OCI-M2 (cell line): ENCODE results near the gene RGS19.

Source experiments
- DNase-seq: peaks from one replicate; lab custom pipeline; 2025; ENCODE audit not compliant: unreplicated experiment; lab: John Stamatoyannopoulos, UW

RGS19 gene

DNA sequence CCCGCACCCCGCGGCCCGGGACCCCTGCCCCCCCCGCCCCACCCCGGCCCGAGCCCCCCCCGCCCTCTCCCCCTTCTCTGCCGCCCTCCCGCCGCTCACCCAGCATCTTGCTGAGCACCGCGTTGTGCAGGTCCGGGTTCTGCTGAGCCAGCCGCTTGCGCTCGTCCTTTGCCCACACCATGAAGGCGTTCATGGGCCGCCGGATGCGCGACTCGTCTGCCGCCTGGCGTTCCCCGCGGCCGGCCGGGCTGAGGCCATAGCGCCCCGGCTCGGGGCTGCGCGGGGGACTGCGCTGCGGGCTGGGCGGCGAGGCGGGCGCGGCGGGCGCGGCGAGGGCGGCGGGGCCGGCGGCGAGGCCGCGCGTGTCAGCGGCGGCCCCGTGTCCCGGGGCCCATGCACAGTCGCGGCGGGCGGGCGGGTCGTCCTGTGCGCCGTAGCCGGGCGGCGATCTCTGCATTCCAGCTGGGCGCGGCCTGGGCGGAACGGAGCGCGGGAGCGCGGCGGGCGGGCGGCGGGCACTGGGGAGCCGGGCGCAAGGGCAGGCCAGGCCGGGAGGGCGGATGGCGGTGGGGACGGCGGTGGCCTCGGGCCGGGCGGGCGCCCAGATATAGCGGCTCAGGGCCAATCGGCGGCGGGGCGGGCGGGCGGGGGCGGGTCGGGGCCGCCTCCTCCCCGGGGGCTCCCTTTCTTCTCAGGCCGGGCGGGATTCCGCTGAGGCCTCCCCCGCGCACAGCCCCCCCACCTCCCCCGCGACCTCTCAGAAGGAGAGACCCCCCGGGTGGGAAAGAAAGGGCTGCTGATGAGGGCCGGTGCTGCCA is 30.0 kb downstream of the RGS19 start, which contains the start of gene SOX18:
TSS of gene SOX18 (minus strand) at position 580 of the 818 bp plus-strand sequence. CDS start at position 457, 123 bp downstream.
- DNase-seq: no peak

DNA sequence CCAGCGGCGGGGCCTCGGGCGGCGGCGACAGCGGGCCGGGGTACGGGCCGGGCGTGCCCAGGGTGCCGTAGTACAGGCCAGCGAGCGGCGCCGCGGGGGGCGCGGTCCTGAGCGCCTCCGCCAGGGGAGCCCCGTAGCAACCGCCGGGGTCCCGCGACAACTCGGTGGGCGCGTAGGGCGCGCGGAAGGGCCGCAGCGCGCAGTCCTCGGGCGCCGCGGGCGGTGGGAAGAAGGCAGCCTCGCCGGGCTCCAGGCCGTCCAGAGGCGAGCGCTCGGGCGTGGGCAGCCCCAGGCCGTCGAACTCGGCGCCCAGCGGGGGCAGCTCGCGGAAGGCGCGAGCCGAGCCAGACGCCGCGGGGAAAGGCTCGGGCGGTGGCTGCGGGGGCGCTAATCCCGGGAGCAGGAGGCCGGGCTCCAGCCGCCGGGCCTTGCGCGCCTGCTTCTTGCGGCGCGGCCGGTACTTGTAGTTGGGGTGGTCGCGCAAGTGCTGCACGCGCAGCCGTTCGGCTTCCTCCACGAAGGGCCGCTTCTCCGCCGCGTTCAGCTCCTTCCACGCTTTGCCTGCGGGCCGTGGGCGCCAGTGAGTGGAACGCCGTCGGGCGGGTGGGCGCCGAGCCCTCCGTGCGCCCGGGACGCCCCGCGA is 30.8 kb downstream of the RGS19 start:
- DNase-seq: no peak

DNA sequence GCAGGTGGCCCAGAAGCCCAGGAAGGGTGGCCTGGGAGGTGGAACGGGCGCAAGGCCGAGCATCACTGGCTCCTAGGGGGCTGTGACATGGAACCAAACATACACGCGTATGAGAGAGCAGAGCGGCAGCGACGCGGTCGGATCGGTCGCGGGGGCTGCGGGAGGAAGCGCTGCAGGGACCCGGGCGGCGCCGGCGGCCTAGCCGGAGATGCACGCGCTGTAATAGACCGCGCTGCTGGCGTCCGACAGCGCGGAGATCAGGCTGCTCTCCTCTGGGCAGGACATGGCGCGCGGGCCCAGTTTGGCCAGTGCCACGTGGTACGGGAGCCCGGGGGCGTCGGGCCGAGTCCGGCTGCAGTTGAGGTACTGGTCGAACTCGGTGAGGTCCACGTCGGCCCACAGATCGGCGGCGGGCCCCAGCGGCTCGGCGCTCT is 31.3 kb downstream of the RGS19 start:
- DNase-seq: no peak

DNA sequence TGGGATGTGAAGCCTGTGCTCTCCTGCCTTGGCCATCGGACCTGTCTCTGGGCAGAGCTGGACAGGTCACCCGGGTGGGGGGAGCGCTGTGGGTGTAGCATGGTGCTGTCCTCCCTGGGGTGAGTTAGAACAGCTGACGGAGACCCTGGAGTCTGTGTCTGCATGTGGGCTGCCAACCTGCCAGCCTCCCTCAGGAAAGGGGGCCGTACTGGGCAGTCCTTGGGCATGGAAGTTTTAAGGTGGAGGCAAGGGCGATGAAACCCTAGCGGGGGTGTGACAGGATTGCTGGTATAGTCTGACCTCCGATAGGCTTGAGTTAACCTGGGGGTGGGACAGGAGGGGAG is 32.3 kb downstream of the RGS19 start:
- DNase-seq: no peak

DNA sequence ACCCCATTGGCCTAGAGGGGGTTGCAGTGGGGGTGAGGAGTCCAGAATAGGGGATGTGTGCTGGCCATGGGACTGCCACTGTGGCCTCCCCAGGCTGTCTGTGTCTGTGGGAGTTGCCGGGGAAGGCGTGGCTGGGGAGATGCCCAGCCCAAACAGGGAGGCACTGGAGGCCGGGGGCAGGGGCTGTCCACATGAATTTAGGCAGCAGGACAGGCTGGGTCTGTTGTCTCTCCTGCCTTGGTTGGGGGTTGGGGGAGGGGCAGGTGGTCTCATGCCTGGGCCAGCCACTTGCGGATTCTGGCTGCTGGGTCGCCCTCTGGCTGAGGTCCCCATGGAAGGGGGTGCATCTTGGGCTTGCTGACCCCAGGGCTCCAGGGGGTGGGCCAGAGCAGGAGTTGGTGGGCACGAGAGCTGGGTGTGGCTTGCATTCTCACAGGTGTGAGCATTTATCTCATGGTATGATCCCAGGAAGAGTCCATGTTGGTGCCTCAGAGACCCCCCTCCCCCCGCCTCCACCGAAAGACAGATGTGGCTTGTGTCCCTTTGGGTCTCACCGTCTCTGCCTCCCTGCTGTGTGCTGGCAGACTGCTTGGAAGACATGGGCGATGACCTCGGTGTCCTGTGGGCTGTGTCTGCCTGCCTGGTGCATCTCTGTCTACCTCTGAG is 33.8 kb downstream of the RGS19 start:
- DNase-seq: no peak

DNA sequence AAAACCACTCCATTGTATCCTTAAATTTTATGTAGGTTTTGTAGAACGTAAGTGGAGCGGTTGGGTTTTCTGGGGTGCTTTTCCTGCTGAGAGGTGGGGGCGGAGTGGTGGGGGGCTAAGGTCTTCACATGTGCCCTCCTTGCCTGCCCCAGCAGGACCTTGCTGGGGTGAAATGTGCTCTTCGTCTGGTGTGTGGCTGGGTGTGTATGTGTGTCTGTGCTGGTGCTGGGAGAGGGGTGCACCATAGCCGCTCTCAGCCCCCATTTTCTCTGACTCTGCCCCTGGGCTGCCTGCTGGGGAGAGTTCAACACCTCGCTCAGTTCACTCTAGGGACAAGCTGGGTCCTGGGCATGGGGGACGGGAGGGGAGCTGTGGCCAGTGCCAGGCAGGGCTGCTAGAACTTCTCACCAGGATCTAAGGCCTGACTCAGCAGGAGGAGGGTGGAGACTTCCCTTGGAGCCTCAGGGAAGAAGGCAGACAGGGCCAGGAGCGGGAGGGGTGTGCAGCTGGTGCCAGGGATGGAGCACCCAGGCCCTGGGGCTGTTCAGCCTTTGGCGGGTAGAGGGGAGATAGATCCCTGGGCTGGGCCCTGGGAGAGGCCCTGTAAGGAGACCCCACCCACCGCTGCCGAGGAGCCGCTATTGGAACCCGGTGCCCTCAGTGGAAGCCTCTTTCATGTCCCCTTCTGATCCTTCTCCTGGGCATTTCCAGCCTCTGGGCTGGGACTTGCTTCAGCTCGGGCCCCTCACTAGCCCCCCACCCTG is 34.7 kb downstream of the RGS19 start:
- DNase-seq: no peak

DNA sequence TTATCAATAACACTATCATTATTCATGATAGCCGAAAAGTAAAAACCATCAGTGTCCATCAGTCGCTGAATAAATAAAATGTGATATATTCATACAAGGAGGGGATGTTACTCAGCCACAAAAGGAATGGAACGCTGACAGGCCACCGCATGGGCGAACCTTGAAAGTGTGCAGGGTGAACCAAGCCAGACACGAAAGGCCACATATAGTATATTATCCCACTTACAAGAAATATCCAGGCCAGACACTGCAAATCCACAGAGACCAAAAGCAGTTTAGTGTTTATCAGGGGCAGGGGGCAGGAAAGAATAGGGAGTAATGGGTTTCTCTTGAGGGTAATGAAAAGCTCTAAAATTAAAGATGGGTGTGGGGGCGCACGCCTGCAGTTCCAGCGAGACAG is 35.5 kb downstream of the RGS19 start:
- DNase-seq: no peak

DNA sequence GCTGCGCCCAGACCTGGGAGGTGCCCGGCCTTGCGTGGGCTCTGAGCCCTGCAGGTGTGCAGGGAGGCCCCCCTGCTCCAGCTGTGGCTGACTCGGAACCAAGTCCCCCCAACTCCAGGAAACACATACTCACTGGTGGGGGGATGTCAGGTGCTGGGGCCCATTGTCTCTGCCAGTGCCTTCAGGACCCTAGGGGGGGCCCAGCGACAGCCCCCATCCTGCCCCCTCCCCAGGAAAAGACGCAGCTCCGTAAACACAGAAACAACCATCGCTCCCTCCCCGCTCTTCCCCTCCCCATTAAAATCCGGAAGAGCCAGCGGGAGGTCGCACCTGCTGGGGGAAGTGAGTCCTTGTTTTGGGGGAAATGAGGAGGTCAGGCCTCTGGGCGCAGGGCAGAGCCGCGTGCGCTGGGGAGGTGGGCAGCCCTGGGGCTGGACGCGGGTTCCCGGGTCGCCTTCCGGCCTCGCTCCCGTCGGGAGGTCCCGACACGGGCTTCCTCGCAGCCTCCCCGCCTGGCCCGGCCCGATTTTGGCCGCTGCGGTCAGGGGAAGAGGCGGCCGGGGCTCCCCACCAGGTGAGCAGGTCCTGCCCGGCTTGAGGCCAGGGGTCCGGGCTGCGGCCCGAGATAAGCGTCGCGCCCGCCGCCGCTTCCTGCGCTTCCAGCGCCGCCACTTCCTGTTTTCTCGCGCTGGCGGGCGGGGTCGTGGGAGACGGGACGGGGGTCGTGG is 37.1 kb downstream of the RGS19 start:
- no peak for DNase-seq

DNA sequence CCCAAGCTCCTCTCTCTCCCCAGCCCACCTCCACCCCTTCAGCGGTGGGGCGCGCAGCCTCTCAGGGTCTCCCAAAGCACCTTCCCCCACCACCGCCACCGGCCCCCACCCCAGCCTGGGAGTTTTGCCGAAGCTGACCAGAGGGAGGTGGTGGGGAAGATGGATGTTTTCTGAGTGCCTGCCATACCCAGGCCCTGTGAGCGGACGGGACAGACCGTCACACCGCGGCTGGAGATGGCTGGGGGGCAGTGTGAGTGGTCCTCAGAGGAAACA is 37.6 kb downstream of the RGS19 start:
- no peak for DNase-seq

DNA sequence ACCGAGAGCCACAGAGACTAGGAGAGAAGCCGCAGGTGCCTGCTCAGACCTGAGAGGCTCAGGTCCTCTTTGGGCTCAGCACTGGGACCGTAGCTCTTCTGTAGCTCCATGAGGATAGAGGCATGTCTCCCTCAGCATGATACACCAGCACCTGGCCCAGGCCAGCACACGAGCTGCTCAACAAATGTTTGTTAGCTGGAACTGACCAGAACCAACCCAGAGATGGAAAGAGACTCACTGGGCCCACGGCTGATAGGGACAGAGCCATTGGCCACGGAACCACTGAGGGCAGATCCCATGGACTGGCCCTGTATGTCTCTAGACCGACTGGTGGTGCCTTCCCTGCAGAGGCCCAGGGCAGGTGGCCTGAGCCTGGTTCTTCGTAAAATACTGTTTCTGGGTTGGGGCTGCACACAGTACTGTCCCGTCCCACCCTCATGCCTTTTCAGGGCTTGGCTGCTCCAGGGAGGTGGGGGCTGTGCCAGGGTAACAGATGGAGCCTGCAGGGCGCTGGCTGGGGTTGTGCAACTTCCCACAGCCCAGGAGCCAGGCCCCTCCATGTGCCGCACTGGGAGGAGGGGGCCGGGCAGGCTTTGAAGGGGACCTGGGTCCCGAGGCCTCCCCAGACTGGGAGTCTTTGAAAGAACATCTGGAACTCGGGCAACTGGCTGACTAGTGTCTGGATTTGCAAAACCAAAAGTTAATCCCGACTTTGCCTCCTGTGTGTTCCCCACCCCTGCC is 38.1 kb downstream of the RGS19 start:
- DNase-seq: no peak

DNA sequence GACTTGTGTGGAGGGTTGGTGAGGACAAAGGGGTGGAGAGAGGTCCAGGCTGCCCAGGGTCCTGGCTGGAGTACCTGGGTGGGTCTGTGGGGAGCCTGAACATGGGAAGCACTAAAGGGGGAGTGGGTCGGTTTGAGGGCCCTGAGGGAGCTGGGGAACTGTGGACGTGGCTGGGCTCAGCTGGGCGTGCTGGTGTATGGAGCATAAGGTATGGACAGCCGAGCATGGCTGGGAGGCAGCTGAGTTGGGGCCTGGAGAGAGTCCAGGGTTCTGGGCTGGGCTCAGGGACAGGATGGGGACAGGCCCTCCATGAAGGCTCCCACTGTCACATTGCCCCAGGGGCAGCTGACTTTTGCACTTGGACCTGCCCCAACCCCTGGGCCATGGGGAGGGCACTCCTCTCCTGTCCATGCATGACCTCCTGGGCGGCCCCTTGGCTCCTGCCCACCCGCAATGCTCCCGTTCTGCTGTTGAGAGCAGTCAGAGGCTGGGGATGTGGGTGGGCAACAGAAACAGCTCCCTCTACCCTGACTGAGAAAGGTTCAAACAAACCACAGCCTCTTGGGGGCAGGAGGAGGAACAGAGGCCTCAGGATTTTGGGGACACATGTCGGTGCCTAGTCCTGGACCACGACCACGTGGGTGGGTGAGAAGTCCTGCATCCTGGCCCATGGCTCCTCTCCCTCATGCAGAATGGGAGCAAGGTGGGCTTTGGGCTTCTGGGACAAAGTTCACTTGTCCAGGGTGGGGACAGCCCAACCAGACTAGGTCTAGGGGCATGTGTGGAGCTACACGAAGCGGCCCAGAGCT is 38.9 kb downstream of the RGS19 start:
- no peak for DNase-seq

DNA sequence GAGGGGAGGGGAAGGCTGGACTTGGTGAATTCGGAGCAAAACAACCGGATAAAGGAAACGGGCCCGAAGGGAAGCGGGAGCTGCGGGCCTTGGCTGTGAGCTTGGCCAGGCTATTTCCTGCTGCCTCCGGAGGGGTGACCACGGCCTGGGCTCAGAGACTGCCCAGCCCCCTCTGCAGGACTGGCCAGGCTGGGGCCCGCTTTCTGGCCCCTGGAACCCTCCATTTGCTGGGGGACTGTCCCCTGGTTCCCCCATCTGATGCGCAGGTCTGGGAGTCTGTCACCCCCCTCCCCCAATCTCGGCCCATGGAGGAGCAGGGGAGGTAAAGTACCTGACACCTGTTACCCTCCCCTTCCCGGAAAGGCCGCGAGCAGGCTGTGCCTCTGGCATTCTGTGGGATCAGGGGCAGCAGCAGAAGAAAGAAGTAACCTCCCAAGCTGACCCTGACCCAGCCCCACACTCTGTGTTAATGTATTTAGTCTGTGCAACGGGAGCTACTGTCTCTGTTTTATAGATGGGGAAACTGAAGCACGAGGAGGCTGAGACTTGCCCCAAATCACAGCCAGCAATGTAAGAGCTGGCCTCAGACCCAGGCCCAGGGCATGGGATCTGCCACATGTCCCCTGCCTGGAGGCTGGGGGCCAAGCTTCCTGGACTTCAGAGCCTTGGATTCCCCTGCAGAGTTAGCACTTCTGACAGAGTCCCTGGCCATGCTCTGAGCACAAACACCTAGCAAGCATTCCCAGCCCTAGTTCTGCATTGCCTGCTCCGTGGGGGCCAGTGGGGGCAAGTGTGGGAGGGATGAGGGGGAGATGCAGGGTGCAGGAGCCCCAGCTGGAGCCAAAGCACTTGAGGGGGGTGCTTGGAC is 39.8 kb downstream of the RGS19 start:
- no peak for DNase-seq

DNA sequence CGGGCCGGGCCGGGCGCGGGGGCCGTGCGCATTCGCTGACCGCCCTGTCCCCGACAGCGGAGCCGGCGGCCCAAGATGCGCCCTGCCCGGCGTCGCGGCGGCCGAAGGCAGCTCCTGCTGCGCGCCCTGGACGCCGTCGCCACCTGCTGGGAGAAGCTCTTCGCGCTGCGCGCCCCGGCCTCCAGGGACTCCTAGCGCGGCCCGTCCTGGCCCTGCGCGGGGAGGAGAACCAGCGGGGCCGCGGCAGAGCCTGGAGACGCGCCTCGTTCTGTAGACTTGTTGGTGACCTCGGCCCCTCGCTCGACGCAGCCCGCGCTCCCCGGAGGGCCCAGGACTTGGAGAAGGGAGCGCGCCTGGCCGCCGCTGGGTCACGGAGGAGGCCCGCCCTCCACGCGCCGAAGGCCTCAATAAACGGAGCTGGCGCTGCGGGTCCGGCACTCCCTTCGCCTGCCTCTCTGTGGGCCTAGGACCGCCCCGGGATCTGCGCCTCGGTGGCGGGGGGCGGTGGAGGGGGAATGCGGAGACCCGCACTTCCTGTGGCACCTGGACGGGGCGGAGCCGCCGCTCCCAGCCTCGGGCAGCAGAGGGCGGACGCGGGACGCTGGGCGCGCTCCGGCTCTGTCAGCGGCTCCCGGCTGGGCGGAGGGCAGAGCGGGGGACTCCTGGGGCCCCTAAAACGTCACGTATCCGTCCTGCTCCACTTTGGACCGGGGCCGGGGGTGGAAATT is 40.6 kb downstream of the RGS19 start:
- DNase-seq: no peak

DNA sequence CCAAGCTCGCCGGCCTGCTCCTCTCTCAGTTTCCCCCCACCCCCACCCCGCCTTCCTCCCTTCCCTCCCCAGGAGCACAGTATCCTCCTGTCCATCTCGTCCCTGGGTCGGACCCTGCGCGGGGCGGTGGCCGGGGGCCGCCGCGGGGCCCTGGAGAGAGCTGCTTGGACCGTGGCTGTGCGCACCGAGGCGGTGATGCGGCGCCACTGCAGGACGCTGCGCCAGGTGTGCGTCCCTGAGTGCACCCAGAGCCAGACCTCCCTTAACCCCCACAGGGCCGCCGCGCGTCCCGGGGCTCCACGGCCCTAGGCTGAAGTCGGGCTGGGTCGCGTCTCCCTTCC is 41.1 kb downstream of the RGS19 start:
- no peak for DNase-seq

DNA sequence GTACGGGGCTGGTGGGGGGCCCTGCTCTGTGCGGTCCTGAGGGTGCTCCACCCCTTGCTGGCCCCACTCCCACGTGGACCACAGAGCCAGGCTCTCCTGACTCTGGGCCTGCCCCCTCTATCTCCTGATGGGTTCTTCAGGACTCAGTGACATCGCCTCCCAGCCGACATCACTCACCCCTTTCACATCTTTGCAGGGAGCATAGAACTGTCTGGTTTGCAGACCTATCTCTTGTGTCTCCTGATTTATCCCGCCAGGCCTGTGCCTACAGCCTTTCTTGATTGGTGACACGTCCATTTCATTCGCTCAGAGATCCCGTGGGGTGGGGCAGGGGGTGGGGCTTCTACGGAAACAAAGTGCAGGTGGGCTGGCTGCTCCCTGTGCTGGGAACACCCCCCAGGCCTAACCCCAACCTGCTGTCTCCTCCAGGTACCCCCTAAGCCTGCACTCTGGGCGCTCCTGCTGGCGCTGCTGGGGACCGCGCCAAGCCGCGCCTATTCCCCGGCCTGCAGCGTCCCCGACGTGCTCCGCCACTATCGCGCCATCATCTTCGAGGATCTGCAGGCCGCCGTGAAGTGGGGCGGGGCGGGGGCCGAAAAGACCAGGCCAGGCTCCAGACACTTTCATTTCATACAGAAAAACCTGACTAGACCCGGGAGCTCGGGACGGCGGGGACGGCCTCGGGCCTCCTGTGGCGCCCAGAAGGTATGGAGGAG is 41.7 kb downstream of the RGS19 start:
- DNase-seq: no peak

DNA sequence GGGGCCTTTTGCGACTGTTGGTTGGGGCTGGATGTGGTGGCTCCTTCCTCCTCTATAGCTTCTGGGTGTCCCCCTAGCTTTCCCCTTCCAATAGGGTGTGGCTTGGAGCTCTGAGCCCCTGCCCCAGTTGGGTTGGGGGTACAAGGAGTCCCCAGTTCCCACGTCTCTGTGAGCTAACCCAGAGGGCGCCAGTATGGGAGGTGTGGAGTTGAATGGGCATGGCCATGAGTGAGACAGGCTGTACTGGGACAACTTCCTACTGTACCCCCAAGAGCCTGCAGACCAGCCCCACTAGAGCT is 42.2 kb downstream of the RGS19 start:
- no peak for DNase-seq

DNA sequence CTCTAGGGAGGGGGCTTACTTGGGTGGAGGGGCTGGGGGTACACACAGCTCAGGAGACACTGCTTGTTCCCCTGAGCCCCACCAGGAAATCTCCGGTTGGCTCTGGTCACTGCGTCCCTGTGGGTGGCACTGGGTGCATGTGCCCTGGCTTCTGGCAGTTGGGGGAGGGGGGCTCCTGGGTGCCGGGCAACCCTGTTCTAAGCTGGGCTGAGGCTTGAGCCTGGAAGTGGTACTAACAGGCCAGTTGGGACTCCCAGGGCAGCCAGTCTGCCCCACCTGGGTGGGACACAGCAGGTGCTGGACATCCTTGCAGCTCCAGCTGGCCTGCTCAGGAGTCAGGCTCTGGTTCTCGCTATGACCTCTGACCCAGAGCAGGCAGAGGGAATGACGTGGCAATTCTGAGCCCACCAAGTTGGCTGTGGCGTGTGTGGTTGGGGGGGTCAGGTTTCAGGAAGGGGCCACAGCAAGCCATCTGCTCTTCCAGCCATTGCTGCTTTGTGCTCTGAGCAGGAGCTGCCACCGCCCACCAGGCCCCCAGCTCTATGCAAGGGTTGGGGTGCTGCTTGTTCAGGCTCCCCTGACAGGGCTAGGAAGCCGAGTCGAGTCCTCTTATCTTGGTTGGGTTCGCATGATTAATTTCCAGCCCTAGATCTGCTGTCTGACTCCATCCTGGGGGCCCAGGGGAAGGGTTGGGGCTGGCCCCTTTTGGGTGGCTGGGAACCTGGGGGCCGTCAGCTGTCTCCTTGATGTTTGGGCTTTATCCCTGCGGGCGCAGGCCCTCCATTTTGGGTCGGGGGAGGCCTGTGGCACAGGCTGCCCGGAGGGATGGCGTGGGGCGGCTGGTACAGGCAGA is 42.7 kb downstream of the RGS19 start:
- no peak for DNase-seq
